Erythroblast (primary cell): ENCODE results near the gene PIP4K2C.

Experiments
- DNase-seq, 2 experiments: peaks; one replicate each; lab custom pipeline; 2025; lab: John Stamatoyannopoulos, UW
- GATA1 ChIP-seq: IDR thresholded peaks from 2 replicates; pipeline ENCODE4 v1.6.1; 2011; ENCODE audit warnings: low read depth, mild to moderate bottlenecking, control low read depth, low read length, moderate library complexity
- POLR2A ChIP-seq: IDR thresholded peaks from 2 replicates; pipeline ENCODE4 v1.6.1; 2011; ENCODE audit warnings: mild to moderate bottlenecking, low read length

Gene PIP4K2C

GRCh38 chr12:57621497-57622292 lies 30.7 kb downstream of the PIP4K2C start:
- TF ChIP-seq GATA1, result no peak
- peak; percentile 55 to 73 for DNase-seq

GRCh38 chr12:57622293-57623245 lies 31.6 kb downstream of the PIP4K2C start:
- no peak for TF ChIP-seq GATA1
- peak in 1 of 2 experiments; percentile 44 for DNase-seq

- no peak for DNase-seq
- no peak for TF ChIP-seq GATA1
- no peak for TF ChIP-seq POLR2A
Measured at GRCh38 chr12:57623385-57623784, 32.4 kb downstream of the PIP4K2C start.

GRCh38 chr12:57623811-57624390 lies 32.9 kb downstream of the PIP4K2C start:
- TF ChIP-seq GATA1 (no peak), POLR2A (no peak)
- no peak for DNase-seq

GRCh38 chr12:57624441-57625220 lies 33.6 kb downstream of the PIP4K2C start:
- DNase-seq, result no peak
- no peak for TF ChIP-seq POLR2A
- TF ChIP-seq GATA1, result no peak

- TF ChIP-seq POLR2A (no peak), GATA1 (no peak)
- DNase-seq, result no peak
Measured at GRCh38 chr12:57625261-57626032, 34.5 kb downstream of the PIP4K2C start.

GRCh38 chr12:57626111-57626920 lies 35.3 kb downstream of the PIP4K2C start:
- TF ChIP-seq GATA1 (no peak), POLR2A (no peak)
- DNase-seq, result no peak

- TF ChIP-seq POLR2A (no peak), GATA1 (no peak)
- no peak for DNase-seq
Measured at GRCh38 chr12:57626921-57627445, 36.0 kb downstream of the PIP4K2C start.

- DNase-seq, result no peak
- TF ChIP-seq POLR2A, result no peak
- no peak for TF ChIP-seq GATA1
Measured at GRCh38 chr12:57627501-57628279, 36.7 kb downstream of the PIP4K2C start.

GRCh38 chr12:57628280-57629191 lies 37.5 kb downstream of the PIP4K2C start:
- TF ChIP-seq POLR2A, result no peak
- TF ChIP-seq GATA1, result no peak
- DNase-seq, result no peak
